NCI-H1930 (cell line): Measurements from ENCODE around the gene DISC1.
"Not testable (repeated sequence)": the region's sequence is repeated elsewhere in the genome, so short reads cannot be mapped to it uniquely, and the experiment has no call there.

Source experiments
- DNase-seq, 2 experiments: peaks; one replicate each; lab custom pipeline; 2025; lab: John Stamatoyannopoulos, UW

The DISC1 gene

DNA sequence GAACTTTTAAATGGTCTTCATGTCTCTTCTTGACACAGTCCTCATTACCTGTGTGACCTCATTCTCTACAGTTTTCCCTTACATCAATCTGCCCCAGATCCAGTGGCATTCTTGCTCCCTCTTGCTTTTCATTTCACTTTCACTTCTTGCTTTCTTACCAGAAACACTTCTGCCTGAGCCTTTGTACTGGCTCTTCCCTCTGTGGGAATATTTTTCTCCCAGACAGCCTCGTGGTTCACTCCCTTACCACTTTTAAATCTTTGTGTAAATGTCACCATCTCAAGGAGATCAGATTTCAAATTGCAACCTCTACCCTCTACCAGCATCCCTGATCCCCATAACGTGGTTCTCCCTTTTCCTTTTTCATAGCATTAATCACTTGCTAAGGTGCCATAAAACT is 73.2 kb downstream of the DISC1 start:
- no peak for DNase-seq

DNA sequence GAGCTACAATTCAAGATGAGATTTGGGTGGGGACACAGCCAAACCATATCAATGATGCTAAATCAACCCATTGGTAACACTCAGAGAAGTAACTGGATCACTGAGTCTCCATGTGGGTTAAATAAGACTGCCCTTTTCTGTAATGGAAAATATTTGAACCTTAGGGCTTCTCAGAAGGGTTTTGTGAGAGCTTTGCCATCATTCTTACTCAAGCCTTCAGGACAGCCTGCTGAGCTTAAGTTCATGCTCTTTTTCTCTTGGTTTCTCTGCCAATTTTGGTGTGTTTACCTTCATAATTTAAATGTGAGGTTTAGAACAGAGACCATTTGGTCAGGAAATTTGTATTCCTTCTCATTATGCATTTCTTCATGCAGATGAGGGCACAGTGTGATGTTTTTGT is 74.7 kb downstream of the DISC1 start:
- no peak for DNase-seq

DNA sequence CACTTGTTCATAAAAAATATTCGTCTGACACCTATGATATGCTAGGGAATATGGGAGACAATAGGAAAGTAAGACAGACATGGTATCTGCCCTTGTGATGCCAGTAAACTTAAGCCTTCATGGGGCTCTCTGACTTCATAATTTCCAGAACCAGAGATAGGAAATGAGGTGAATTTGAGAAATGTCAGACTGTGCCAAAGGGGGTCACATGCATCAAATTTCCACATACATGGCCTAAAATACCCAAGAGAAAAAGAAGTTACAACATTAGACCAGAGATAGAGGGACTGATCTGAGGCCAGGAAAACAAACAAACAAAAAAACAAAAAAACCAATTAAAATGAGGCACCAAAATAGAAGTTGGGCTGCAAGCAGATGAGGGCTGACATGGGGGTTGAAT is 75.7 kb downstream of the DISC1 start:
- DNase-seq = no peak

DNA sequence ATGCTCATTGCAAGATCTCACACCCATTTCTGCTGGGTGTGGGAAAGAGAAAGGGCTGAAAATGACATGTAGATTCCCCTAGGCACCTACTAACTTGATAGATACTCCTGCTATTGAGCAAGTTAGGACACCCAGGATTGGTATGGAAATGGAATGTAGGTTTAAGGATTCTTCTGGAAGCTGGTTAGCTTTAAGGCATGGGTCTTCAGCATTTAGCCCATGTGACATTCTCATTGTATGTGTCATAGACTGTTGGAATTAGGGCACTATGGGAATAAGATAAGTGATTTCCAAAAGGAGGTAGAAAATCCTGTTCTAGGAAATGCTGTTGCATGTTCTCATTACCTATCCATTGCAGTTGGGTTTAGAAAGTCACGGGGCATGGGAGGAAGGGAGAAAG is 76.2 kb downstream of the DISC1 start:
- no peak for DNase-seq

DNA sequence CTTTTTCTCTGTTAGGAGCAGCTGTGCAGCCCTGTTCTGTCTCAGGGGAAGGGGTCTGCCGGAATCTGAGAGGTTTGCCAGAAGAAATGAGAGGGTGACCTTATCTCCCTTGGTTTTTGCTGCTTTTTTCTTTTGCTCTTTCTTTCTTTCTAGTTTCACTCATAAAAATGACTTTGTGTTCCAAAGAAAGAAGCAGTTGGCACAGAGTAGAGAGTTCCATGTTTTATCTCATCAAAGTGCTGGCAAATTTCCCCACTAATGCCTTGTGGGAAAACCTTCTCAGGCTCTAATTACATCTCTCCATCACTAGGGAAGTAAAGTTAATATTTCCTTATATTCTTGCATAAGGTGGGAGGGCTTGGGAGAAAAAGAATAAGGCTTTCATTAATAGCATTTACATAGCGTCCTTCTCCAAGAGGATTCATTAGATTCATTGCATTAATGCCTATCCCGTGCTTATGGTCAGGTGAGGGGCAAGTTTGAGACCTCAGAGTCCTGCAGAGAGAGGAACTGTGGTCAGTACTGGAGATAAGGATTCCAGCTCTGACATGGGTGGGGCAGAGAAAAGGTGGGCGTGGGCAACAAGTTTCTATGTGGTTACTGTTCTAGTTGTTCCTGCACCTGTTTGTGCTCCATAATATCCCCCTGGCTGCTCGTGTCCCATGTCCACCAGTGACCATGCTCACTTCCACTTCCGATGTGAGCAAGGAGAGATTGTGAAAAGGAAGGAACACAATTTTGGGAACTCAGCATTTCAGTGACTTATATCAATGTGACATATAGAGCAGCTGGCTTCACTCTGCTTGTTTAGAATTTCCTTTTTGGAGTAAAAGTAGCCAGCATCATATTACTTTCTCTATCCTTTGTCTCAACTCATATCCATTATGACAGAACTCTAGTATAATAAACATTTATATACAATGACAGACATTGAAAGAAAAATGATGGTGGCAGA is 79.5 kb downstream of the DISC1 start:
- no peak for DNase-seq

DNA sequence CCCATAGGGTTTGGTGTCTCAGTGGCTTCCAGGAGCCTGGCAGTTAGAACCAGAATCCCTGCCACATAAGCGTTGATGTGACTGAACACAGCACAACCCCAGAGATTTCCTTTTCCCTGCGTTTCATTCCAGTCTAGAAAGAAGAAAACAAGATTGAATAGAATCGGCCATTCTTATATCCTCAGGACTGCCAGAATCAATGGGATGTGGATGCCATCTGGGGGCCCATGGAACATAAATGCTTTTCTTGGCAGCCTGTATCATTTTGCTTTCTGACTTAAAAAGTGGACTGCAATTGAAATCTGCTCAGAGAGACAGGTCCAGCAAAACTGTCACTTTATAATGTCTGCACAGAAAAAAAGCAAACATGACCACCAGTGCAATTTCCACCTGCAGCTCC is 80.3 kb downstream of the DISC1 start:
- DNase-seq = no peak

DNA sequence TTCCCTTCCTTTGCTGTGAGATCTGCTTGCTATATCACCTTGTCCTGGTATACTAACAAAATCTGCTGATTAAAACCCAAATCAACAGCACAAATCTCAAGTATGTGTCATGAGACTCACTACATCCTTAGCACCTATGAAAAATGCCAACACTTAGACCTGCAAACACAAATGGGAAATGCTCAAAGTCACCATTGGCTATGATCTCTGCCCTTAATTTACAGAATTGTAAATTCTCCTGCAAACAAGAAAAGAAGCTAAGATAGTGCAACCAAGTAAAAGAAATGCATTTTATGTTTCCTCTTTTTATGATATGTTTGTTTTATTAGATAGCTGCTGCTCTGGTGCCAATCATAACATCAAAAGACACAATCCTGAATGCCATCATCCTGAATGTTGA is 80.8 kb downstream of the DISC1 start:
- no peak for DNase-seq

DNA sequence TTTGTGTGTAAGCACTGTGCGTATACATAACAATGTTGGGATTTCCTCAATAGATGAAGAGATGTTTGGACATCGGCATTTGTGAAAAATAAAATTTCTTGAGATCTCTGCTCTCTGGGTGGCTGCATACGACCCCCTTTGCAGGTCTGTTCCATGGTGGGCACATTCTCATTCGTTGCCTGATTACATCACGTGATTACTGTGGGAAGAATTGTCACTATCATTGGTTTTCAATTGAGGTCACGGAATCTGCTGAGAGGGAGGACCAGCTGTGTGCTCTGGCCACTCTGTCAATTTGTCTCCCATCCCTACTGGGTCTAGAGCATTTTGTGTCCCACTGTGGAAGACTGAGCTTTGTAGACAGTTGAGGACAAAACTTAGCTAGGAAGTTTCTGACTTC is 81.8 kb downstream of the DISC1 start:
- DNase-seq = no peak

DNA sequence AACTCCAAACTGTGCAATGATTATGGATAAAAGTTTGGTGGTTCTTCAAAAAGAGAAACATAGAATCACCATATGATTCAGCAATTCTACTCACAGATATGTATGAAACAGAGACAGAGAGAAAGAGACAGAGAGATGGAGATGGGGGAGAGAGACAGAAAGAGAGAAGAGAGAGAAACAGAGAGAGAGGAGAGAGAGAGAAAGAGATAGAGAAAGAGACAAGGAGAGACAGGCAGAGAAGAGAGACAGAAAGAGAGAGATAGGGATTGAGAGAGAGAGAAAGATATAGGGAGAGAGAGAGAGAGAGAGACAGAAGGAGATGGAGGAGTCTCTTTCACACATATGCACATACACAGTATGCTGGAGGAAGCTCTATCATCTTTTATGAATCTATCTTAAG is 87.8 kb downstream of the DISC1 start:
- DNase-seq = no peak

DNA sequence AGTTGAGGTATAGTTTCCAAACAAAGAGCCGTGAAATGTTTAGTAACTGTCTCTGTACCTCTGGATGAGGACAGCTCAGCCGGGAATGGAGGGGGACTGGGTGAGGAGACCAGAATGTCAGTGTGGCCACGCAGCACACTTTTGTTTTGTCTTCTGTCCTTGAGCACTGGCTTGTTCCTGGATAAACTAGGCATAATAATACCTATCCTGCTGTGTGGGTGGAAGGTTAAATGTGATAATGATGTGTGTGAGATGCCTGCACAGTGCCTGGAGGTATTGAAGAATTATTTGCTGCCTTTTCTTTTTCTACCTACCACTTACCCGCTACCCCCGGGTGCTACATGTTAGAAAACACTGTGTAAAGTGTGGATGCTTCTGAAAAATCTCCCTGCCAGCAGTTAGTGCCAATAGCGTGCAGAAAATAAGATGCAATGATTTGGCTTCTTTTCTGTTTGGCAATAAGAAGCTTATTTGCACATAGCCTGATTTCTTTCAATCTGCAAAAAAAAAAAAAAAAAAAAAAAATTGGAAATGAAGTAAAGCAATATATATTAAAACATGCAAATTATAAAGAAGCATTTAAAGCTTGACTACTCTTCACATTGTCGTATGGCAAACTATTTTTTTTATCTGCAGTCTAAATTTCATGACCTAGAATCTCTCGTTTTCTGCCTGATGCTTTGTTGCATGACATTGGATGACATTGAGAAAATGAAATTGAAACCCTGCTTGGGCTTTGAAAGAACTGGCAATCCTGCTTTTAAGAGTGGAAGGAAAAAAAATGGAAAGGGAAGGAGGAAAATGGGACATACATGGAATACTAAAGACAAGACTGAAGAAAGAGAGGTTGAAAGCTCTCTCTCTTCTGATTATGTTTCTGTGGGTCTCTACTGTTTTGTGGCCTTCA is 89.5 kb downstream of the DISC1 start:
- no peak for DNase-seq

DNA sequence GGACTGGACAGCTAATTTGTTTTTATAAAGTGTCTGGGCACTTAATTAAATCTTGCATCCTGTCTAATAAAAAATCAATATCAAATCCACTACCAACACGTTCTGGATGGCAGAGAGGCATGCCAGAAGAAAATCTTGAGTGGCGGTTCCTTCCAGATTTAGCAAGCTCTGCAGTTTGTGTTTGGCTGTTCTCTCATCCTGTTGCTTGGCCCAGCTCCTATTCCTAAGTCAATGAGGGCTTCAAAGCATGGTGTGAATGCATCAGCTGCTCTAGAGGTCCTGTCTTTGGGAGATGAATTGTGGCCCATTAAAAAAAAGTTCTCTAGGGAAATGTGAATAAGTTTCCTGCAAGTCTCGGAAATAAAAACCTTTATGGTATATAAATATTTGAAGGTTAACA is 90.3 kb downstream of the DISC1 start:
- no peak for DNase-seq

DNA sequence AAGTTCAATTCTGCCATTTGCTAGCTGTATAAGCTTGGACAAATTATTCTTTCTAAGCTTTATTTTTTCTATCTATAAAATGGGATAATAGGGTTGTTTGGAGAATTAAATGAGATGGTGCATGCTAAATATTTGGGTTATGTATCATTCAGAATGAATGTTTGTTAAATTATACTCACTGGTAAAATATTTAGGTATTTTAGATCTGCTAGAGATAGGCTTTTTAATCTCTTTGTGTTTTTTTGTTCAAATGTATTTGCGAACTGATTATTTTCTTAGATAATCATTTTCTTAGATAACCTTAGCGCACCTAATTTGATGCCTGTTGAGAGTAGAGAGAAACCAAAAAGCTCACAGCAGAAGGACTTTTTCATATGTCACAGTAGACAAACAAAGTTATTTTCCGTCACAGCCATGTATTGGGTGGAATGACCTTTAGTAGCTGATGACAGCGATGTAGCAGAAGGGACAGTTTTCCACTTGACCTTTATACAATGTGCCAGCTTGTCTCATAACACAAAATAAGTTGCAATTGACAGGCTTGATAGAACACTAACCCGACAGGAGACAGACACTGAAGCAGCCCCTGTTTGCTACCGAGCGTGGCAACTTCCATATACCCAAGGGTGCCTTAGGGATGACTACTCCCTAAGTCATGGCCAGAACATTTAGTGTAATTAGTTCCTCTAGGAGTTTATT is 93.0 kb downstream of the DISC1 start:
- DNase-seq = no peak

DNA sequence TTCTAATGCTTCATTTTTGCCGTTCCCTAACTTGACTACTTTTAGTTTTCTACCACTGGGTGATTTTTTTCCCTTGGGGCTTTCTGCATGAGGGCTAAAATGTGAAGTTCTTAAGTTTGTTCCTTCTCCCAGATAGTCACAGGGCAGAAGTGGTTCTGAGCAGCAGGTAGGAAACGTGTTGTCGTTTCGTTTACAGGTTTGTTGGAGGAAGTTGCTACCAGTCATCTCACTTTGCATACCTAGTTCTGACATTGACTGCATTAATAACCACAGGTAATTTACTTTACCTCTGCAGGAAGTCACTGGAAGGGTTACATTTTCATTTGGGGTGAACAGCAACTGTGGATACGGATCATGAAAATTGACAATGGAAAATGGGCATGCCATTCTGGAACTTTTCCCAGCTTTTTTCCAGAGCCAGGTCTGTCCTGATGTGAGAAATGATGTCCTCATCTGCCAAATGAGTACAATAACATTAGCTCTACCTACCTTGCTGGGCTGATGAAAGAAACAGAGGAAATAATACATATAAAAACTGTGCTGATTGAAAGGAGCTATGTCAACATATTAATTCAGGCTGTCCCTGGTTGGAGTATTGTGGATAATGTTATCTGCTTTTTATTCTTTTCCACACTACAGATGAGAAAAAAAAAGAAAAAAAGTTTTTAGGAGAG is 94.2 kb downstream of the DISC1 start:
- no peak for DNase-seq

DNA sequence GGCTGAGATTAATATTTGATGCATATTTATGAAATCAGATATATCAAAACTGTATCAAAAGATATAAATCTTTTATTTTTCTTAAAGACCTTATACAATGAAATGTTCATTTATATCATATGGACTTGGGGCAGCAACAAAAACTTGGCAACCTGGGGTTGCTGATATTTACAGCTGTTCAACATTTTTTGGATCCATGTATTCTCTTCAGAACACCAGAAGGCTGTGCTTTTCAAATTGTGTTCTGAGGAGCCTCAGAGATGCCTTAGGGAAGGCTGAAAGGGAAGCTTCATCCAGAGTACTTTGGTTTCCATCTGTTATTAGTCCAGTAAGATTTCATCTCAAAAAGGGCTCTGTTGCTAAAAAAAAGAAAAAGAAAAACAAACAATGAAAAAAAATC is 94.8 kb downstream of the DISC1 start:
- no peak for DNase-seq

DNA sequence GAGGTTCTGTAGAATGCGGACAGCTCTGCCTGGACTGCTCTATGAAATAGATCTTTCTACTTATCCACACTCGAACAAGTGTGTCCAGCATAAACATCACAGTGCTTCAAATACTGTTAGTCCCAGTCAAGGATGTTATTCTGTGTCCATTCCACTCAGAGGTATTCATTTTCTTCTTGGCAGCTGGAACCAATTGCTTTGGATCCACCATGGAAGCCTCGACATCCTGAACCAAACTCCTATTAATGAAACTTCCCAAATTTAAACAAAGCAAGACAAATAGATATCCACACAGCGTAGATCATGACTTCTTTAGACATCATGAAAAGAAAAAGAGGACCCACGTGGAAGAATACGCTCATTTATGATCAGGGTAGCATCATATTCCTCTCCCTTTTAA is 95.8 kb downstream of the DISC1 start:
- no peak for DNase-seq

DNA sequence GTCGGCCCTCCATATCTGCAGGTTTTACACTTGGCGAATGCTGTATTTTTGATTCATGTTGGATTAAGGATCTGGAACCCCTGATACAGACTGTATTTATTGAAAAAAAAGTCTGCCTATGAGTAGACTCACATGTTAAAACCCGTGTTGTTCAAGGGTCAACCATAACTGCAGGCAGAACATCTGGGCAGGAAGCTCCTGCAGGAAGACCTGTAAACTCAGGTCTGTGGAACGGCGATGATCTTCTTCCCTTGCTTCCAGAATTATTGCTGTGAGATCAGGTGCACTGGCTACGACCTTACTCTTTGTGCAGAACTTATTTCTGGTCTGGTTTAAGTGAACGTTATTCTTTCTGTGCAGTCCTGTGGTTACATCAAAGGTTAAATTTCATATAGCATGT is 96.6 kb downstream of the DISC1 start:
- DNase-seq = no peak

DNA sequence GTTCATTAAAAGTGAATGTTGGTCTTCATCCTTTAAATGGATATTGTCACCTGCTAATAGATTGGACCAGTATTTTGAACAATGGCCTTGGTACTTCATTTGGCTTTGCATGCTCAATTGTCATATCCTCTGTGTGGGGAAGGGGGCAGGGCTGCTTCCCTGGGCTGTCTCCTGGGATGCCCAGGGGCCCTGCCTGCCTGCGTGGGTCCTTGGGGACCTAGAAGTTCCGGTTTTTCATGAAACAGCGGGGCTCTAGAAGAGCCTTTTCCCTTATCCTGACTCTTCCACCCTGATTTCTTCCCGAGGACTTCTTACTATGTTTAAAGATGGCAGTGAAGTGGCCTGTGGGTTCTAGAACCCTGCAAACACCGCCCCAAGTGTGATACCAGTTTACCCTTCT is 97.5 kb downstream of the DISC1 start:
- no peak for DNase-seq

DNA sequence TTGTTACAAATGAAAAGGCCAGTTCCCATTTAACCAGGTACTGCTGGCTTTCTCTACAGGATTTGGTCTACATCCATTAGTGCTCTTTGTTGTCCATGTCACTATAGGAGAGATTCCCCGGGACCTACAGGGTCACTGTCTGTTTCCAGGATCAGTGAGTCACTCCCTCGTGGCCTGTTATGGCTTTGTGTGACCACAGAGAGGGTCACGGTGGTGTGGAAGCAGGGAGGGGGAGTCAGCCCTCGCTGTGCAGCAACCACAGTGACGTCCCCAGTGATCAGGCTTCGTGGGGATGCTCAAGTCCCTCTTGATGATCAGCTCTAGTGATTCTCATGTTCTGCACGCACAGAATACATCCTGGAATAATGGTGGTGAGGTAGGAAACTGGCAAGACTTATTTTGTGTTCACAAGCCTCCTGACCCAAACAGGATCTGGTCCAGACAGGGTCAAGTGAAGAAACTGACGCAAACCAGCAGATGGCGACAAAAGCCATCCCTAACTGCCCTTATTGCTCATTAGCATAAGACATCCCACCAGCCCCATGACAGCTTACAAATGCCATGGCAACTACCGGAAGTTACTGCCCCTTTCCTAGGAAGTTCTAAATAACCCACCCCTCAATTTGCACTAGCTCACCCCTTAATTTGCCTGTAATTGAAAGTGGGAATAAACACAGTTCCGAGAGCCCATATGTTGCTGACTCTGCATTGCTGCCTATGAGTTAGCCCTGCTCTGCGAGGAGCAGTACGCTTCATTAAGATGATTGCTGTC is 98.5 kb downstream of the DISC1 start:
- peak in 1 of 2 experiments; percentile 8 for DNase-seq

DNA sequence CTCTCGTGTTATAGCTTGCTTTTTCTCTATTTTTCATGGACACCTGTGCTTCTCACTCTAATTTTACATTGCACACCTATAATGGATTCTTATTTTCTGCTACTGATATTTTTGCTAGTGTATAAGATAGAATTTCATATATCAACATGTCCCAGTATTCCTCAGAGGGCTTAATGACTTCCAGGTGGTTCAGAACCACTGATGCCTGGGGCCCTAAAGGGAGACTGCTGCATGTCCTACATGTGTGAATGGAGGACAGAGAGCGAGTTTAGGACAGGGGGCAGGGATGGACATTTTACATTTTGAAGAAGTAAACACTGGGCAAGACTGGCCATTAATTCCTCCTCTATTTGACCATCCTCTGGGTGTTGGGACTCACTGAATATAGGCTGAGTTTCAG is 100.6 kb downstream of the DISC1 start:
- no peak for DNase-seq

DNA sequence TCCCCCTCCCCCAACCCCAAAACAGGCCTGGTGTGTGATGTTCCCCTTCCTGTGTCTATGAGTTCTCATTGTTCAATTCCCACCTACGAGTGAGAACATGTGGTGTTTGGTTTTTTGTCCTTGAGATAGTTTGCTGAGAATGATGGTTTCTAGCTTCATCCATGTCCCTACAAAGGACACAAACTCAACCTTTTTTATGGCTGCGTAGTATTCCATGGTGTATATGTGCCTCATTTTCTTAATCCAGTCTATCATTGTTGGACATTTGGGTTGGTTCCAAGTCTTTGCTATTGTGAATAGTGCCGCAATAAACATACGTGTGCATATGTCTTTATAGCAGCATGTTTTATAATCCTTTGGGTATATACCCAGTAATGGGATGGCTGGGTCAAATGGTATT is 102.4 kb downstream of the DISC1 start:
- not testable (repeated sequence) for DNase-seq

DNA sequence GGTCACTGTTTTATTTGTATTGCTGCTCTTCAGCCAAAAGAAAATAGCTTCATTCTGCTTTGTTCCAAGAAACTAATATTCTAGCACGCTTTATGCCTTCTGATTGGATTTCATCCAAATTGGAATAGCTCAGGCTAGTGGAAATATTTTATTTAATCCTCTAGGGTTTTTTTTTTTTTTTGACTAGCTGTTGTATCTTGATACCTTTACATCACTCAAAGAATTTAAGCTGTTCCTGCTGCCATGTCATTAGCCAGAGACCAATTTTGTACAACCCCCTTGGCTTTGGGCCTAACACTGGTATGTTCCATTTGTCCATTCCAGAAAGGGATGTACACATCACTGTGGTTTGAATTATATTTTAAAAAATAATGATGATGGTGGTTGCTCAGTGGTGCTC is 103.0 kb downstream of the DISC1 start:
- DNase-seq = no peak
